ENCODE measurements around the gene TMED6.

DNA sequence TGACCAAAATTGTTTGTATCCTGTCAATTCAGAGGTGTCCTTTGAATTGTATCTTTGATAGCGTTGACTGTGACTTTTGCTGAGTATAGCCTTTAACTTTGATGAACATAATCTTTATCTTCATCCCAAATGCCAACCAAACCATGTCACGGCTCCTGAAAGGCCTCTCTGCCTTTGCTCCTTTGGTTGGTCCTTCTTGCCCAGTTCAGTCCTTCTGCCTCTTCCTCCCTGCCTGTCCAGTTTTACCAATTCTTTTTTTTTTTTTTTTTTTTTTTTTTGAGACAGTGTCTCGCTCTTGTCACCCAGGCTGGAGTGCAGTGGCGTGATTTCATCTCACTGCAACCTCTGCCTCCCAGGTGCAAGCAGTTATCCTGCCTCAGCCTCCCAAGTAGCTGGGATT is 53.3 kb downstream of the TMED6 start:
- TF ChIP-seq, protein P1, sequence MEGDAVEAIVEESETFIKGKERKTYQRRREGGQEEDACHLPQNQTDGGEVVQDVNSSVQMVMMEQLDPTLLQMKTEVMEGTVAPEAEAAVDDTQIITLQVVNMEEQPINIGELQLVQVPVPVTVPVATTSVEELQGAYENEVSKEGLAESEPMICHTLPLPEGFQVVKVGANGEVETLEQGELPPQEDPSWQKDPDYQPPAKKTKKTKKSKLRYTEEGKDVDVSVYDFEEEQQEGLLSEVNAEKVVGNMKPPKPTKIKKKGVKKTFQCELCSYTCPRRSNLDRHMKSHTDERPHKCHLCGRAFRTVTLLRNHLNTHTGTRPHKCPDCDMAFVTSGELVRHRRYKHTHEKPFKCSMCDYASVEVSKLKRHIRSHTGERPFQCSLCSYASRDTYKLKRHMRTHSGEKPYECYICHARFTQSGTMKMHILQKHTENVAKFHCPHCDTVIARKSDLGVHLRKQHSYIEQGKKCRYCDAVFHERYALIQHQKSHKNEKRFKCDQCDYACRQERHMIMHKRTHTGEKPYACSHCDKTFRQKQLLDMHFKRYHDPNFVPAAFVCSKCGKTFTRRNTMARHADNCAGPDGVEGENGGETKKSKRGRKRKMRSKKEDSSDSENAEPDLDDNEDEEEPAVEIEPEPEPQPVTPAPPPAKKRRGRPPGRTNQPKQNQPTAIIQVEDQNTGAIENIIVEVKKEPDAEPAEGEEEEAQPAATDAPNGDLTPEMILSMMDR (IDR thresholded peaks at IDR 0.05; ENCODE audit: extremely low read depth in 1 of 2, insufficient read depth in 1 of 2, low read depth in 1 of 2, low read length in 2 of 2): no peak
- TF ChIP-seq POLR2A (IDR thresholded peaks at IDR 0.05; ENCODE audit: low read depth, low read length): no peak
- TF ChIP-seq, protein P2, sequence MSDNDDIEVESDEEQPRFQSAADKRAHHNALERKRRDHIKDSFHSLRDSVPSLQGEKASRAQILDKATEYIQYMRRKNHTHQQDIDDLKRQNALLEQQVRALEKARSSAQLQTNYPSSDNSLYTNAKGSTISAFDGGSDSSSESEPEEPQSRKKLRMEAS (IDR thresholded peaks at IDR 0.05; ENCODE audit: insufficient read depth, insufficient read length): no peak
- TF ChIP-seq EZH2 (IDR thresholded peaks at IDR 0.05; ENCODE audit: borderline replicate concordance, low read depth, low read length, severe bottlenecking): no peak
- TF ChIP-seq MYC (IDR thresholded peaks at IDR 0.05; ENCODE audit: low read depth, low read length): no peak
- no peak for TF ChIP-seq POLR2AphosphoS5 (IDR thresholded peaks at IDR 0.05; ENCODE audit: insufficient read depth, low read depth, low read length)
- no peak for TF ChIP-seq GATA2 (IDR thresholded peaks at IDR 0.05; ENCODE audit: insufficient read depth, insufficient read length, low read depth, low read length)
- no peak for TF ChIP-seq JUN (IDR thresholded peaks at IDR 0.05; ENCODE audit: borderline replicate concordance, insufficient read depth, insufficient read length, low read depth)
- TF ChIP-seq FOS (IDR thresholded peaks at IDR 0.05; ENCODE audit: borderline replicate concordance, insufficient read depth, low read length): no peak

Measured in endothelial cell of umbilical vein (primary cell).